Measurements from ENCODE around the gene LMO3. TPM values are rescaled to one million over a fixed set of nuclear protein-coding genes. Genes with fewer than 3 reads are reported as not detected.

Gene LMO3
- polyA plus RNA-seq, 1 experiment, result not detected

DNA sequence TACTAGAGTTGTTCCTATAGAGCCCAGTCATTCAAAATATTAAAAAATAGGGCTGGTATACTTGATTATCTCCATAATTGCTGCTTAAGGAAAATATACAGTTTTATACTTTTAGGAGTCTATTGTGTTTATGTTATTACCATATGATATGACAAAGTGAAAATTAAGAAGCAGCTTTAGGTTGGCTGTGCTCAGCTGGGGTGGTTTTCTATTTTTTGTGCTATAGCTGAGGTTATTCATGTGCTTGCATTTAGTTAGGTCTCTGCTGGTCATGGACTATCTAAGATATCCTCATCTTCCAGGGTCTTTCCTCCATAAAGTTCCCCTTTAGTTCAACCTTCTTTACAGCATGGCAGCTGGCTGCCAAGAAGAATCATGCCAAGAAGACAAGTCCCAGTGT lies 13.6 kb upstream of the LMO3 start:
- TF ChIP-seq, protein P1, sequence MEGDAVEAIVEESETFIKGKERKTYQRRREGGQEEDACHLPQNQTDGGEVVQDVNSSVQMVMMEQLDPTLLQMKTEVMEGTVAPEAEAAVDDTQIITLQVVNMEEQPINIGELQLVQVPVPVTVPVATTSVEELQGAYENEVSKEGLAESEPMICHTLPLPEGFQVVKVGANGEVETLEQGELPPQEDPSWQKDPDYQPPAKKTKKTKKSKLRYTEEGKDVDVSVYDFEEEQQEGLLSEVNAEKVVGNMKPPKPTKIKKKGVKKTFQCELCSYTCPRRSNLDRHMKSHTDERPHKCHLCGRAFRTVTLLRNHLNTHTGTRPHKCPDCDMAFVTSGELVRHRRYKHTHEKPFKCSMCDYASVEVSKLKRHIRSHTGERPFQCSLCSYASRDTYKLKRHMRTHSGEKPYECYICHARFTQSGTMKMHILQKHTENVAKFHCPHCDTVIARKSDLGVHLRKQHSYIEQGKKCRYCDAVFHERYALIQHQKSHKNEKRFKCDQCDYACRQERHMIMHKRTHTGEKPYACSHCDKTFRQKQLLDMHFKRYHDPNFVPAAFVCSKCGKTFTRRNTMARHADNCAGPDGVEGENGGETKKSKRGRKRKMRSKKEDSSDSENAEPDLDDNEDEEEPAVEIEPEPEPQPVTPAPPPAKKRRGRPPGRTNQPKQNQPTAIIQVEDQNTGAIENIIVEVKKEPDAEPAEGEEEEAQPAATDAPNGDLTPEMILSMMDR (IDR thresholded peaks at IDR 0.05; ENCODE audit: insufficient read depth, low read depth, low read length), result no peak
- ChIA-PET CTCF (no interaction called here), POLR2A (no interaction called here)
- Histone ChIP-seq H3K4me3 (ENCODE audit: low read depth, low read length) (no peak overlapping the region), H3K27me3 (ENCODE audit: control insufficient read depth, insufficient read depth, low read length) (no peaks in the 10 kb centered on the region), H3K36me3 (ENCODE audit: control insufficient read depth, insufficient read depth, low read length) (no peaks in the 10 kb centered on the region)
- no peak for DNase-seq (ENCODE audit: low read depth)

DNA sequence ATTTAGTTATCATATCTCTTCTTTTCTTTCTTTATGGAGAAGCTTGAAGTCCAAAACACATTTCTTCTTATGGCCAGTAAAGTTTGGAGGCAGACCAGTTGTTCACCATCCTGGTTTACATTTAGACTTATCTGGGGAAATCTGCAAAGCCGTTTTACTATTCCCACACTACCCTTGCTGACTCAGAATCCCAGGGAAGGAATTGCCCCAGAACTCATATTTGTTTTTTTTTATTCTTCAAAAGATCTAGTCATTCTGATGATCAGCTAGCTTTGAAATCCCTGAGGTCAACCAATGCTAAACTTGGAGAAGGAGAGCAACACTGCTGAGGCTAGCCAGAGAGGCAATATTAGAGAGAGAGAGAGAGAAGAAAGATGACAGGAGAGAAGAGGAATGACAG lies 12.3 kb upstream of the LMO3 start:
- Histone ChIP-seq H3K4me3 (ENCODE audit: low read depth, low read length) (no peak overlapping the region), H3K27me3 (ENCODE audit: control insufficient read depth, insufficient read depth, low read length) (no peaks in the 10 kb centered on the region), H3K36me3 (ENCODE audit: control insufficient read depth, insufficient read depth, low read length) (no peaks in the 10 kb centered on the region)
- TF ChIP-seq, protein P1 (IDR thresholded peaks at IDR 0.05; ENCODE audit: insufficient read depth, low read depth, low read length), result no peak
- no peak for DNase-seq (ENCODE audit: low read depth)
- ChIA-PET POLR2A (no interaction called here), CTCF (interaction anchor here (0.7 kb wide), 1 partner anchor 137 kb away, joined by 5 read pairs; no protein-coding TSS in a partner anchor)

GRCh38 chr12:16613199-16613598 lies 7.2 kb upstream of the LMO3 start:
- no peak for DNase-seq (ENCODE audit: low read depth)
- Histone ChIP-seq H3K4me3 (ENCODE audit: low read depth, low read length) (no peak overlapping the region), H3K36me3 (ENCODE audit: control insufficient read depth, insufficient read depth, low read length) (no peaks in the 10 kb centered on the region), H3K27me3 (ENCODE audit: control insufficient read depth, insufficient read depth, low read length) (no peaks in the 10 kb centered on the region)
- CTCF ChIA-PET, result no interaction called here
- POLR2A ChIA-PET, result no interaction called here
- TF ChIP-seq, protein P1 (IDR thresholded peaks at IDR 0.05; ENCODE audit: insufficient read depth, low read depth, low read length), result no peak

- TF ChIP-seq, protein P1 (IDR thresholded peaks at IDR 0.05; ENCODE audit: insufficient read depth, low read depth, low read length), result no peak
- Histone ChIP-seq H3K4me3 (ENCODE audit: low read depth, low read length) (no peak overlapping the region), H3K36me3 (ENCODE audit: control insufficient read depth, insufficient read depth, low read length) (no peaks in the 10 kb centered on the region), H3K27me3 (ENCODE audit: control insufficient read depth, insufficient read depth, low read length) (no peaks in the 10 kb centered on the region)
- DNase-seq (ENCODE audit: low read depth), result no peak
- ChIA-PET CTCF (no interaction called here), POLR2A (no interaction called here)
These were observed 6.7 kb upstream of the LMO3 start for GRCh38 chr12:16612647-16613046.

DNA sequence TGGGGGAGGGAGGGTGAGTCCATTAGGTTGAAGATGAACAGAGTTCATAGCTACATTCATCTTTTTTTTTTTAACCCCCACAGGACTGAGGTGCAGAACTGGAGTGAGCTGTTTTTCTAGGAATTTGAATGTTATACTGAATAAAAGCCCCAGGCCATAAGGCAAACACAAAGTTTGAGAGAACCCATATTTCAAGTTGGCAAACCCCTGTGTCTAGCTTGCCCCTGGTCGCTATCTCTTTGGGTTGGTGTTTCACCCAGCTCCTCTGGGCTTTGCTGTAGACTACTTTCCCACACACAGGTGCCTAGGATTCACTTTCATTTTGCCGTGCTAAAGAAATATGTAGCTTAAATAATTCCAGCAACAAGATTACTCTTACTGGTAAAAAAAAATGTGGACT lies 5.2 kb upstream of the LMO3 start:
- TF ChIP-seq, protein P1 (IDR thresholded peaks at IDR 0.05; ENCODE audit: insufficient read depth, low read depth, low read length), result no peak
- Histone ChIP-seq H3K27me3 (ENCODE audit: control insufficient read depth, insufficient read depth, low read length) (no peaks in the 10 kb centered on the region), H3K4me3 (ENCODE audit: low read depth, low read length) (no peak overlapping the region), H3K36me3 (ENCODE audit: control insufficient read depth, insufficient read depth, low read length) (no peaks in the 10 kb centered on the region)
- DNase-seq (ENCODE audit: low read depth), result no peak
- ChIA-PET CTCF (interaction anchor here (0.6 kb wide), 2 partner anchors 11 to 119 kb away, joined by 3 to 6 read pairs; no protein-coding TSS in a partner anchor), POLR2A (no interaction called here)

All from BJ (cell line).